HepG2 (cell line): ENCODE data around the gene DOK5. TPM values are rescaled to one million over a fixed set of nuclear protein-coding genes. Genes with fewer than 3 reads are reported as not detected.

Source experiments
- ATAC-seq: fragments of 200-7000 bp; cut with Tn5 transposase; 3 replicates; pipeline ENCODE4 v1.9.1; 2020; ENCODE audit warnings: mild to moderate bottlenecking, moderate library complexity
- BruUV-seq: library from RNA; stranded (reverse); fragments of 400-500 nt; replicated peaks from 2 replicates; lab custom pipeline; 2021; lab: Mats Ljungman, UMichigan
- CTCF ChIA-PET: fragments of 300-600 bp; formaldehyde crosslinking; extraction: SDS; loops from one replicate; lab custom pipeline; 2021; ENCODE audit warnings: low total read pairs, inconsistent platforms, low intra/inter-chr PET ratio; lab: Yijun Ruan, JAX
- POLR2A ChIA-PET: fragments of 350-600 bp; sonication (Branson Sonifier 250); formaldehyde crosslinking; loops from one replicate; lab custom pipeline; 2020; ENCODE audit warnings: antibody characterized with exemption, inconsistent platforms; lab: Yijun Ruan, JAX
- DNase-seq: peaks from one replicate; pipeline ENCODE4 v3.0.0-alpha.2; 2015; ENCODE audit warnings: low spot score
- FAIRE-seq: peaks from 3 replicates; lab custom pipeline; 2011; peaks lifted over from hg19 to GRCh38; lab: Jason Lieb, UNC
- H2AFZ ChIP-seq: one replicate; pipeline ENCODE4 v1.6.1; 2011; ENCODE audit warnings: low read length, inconsistent platforms
- H3K27ac ChIP-seq: fragments of 300-600 bp; 3 replicates; pipeline ENCODE4 v1.8.0; 2011; ENCODE audit warnings: mixed run types, mild to moderate bottlenecking, mixed read lengths, low read length, inconsistent platforms; ENCODE audit not compliant: insufficient read depth; ENCODE audit errors: extremely low read length
- H3K27me3 ChIP-seq, 2 experiments: fragments of 200-600 bp in 1 of 2; 2 replicates in 1 of 2; 3 replicates in 1 of 2; pipeline versions ENCODE4 v1.6.0 to v1.8.0; 2011; ENCODE audit warnings: low read length in 2 of 2, mild to moderate bottlenecking in 2 of 2, moderate library complexity in 2 of 2, inconsistent platforms in 1 of 2; ENCODE audit not compliant: insufficient read depth in 2 of 2, control insufficient read depth in 1 of 2
- H3K36me3 ChIP-seq, 2 experiments: fragments of 200-600 bp in 1 of 2; replicated peaks in 1 of 2; 2 replicates in 1 of 2; 3 replicates in 1 of 2; pipeline versions ENCODE4 v1.5.1 to v1.8.0; 2011; ENCODE audit warnings: low read length in 2 of 2, inconsistent platforms in 1 of 2; ENCODE audit not compliant: insufficient read depth in 2 of 2, control insufficient read depth in 1 of 2
- H3K4me1 ChIP-seq: 2 replicates; pipeline ENCODE4 v1.5.1; 2012; ENCODE audit warnings: low read length, inconsistent platforms; ENCODE audit not compliant: insufficient read depth
- H3K4me2 ChIP-seq: 2 replicates; pipeline ENCODE4 v1.6.0; 2011; ENCODE audit warnings: low read depth, low read length, inconsistent platforms
- H3K4me3 ChIP-seq, 3 experiments: fragments of 200-600 bp in 1 of 3; sonication (generic), shearing (Covaris generic) in 1 of 3; replicated peaks in 1 of 3; 2 replicates each; pipeline ENCODE4 v1.5.1; 2011 to 2016; ENCODE audit warnings: low read length in 3 of 3, inconsistent platforms in 2 of 3, low read depth in 2 of 3, mild to moderate bottlenecking in 2 of 3, control low read depth in 1 of 3, mixed read lengths in 1 of 3; ENCODE audit not compliant: insufficient read depth in 1 of 3
- H3K79me2 ChIP-seq: one replicate; pipeline ENCODE4 v1.6.1; 2011; ENCODE audit warnings: low read length, inconsistent platforms; ENCODE audit not compliant: insufficient read depth
- H3K9ac ChIP-seq: 2 replicates; pipeline ENCODE4 v1.6.0; 2011; ENCODE audit warnings: mild to moderate bottlenecking, low read depth, low read length, inconsistent platforms; ENCODE audit not compliant: insufficient read depth
- H3K9me3 ChIP-seq: 2 replicates; pipeline ENCODE4 v1.5.1; 2012; ENCODE audit warnings: mild to moderate bottlenecking, low read length
- H4K20me1 ChIP-seq: 2 replicates; pipeline ENCODE4 v1.6.0; 2011; ENCODE audit warnings: inconsistent platforms, mild to moderate bottlenecking, low read length, moderate library complexity; ENCODE audit not compliant: insufficient read depth
- ATF7 ChIP-seq, 2 experiments: fragments of 450-650 bp in 1 of 2; sonication (generic) in 1 of 2; formaldehyde crosslinking in 1 of 2; IDR thresholded peaks; 2 replicates each; pipeline versions ENCODE4 v1.4.0 to v1.6.1; 2016 to 2020; ENCODE audit warnings: antibody characterized with exemption in 1 of 2, mild to moderate bottlenecking in 1 of 2, missing genetic modification reagents in 1 of 2
- BRF2 ChIP-seq: sonication (generic); formaldehyde crosslinking; IDR thresholded peaks from 2 replicates; pipeline ENCODE4 v1.8.1; 2022; ENCODE audit warnings: mild to moderate bottlenecking, missing genetic modification reagents
- MAFK ChIP-seq, 2 experiments: IDR thresholded peaks in 1 of 2; conservative IDR thresholded peaks in 1 of 2; 2 replicates each; pipeline ENCODE4 v1.6.1; 2011; ENCODE audit warnings: improper control_type of control experiment in 2 of 2, low read length in 2 of 2
- NCOA2 ChIP-seq: sonication (generic); formaldehyde crosslinking; IDR thresholded peaks from 2 replicates; pipeline ENCODE4 v1.8.0; 2022; ENCODE audit warnings: inconsistent platforms
- SMARCE1 ChIP-seq: fragments of 450-650 bp; IDR thresholded peaks from 2 replicates; pipeline ENCODE4 v1.6.1; 2017; ENCODE audit warnings: borderline replicate concordance
- ZNF574 ChIP-seq: sonication (generic); formaldehyde crosslinking; IDR thresholded peaks from 2 replicates; pipeline ENCODE4 v1.4.0; 2020; ENCODE audit warnings: missing genetic modification reagents
- ZNF597 ChIP-seq: sonication (generic); formaldehyde crosslinking; IDR thresholded peaks from 2 replicates; pipeline ENCODE4 v1.5.0; 2020; ENCODE audit warnings: missing genetic modification reagents
- ZNF788 ChIP-seq: sonication (generic); formaldehyde crosslinking; IDR thresholded peaks from 2 replicates; pipeline ENCODE4 v1.5.0; 2020; ENCODE audit warnings: mild to moderate bottlenecking, missing genetic modification reagents, borderline replicate concordance
- WGBS: methylation state at CpG from one replicate; pipeline ENCODE4 v1.1.6; 2017; ENCODE audit warnings: low lambda C conversion rate; 5-methylcytosine and 5-hydroxymethylcytosine counted together
- in situ Hi-C: cut with HindIII; loops from 2 replicates; pipeline ENCODE4 v1.10.0; 2017; ENCODE audit warnings: low pct_unique_long_range_greater_than_20kb; ENCODE audit not compliant: extremely low pct_ligation_motif_present
- intact Hi-C: fragments of 100-400 bp; cut with micrococcal nuclease; formaldehyde crosslinking; loops from one replicate; pipeline ENCODE4 v1.10.0; 2022; ENCODE audit not compliant: unreplicated experiment
- polyA plus RNA-seq, 8 experiments: library from polyadenylated mRNA; depleted of rRNA in 3 of 8; stranded (reverse) in 7 of 8; unstranded in 1 of 8; fragments of >200 nt; fragmentation: Illumina TruSeq in 4 of 8; extraction: Trizol in 4 of 8; gene quantifications; 2 replicates each; pipeline versions ENCODE4 v1.2.1 to v1.2.3, GENCODE V29; 2011 to 2016; ENCODE audit warnings: low read depth in 4 of 8, missing spikeins in 1 of 8, mixed read lengths in 1 of 8; ENCODE audit not compliant: insufficient read depth in 1 of 8
- total RNA-seq, 5 experiments: library from RNA; depleted of rRNA; stranded (reverse); fragments of >200 nt; fragmentation: Illumina TruSeq; extraction: Trizol; gene quantifications; 2 replicates each; pipeline ENCODE4 v1.2.3, GENCODE V29; 2016; ENCODE audit warnings: low read depth in 1 of 5

The DOK5 gene
- total and polyA plus RNA-seq, 2 of the 13 experiments (the other 11 are each of a cell fraction or from before 2014, with no cell fraction given), result not detected

GRCh38 chr20:54429364-54429763 is 46.0 kb upstream of the DOK5 start:
- ATAC-seq, result no peak
- no peak for TF ChIP-seq ZNF597 (CRISPR knock-in tag)
- no peak for TF ChIP-seq ZNF788 (CRISPR knock-in tag)
- 0 out of 2 replicates have a peak, but pooled peaks have one; percentile 8 for TF ChIP-seq ATF7 (IDR thresholded peaks at IDR 0.05)
- TF ChIP-seq ATF7 (CRISPR knock-in tag; IDR thresholded peaks at IDR 0.05), result no peak
- TF ChIP-seq, all 625 proteins: peak for 1
- Histone ChIP-seq H3K4me1 (no peaks in the 10 kb centered on the region), H3K4me2 (no peak overlapping the region), H3K9ac (no peak overlapping the region), H3K9me3 (peaks cover 9% of the 10 kb centered on the region), H3K79me2 (no peaks in the 10 kb centered on the region), H3K36me3 (no peaks in the 10 kb centered on the region), H4K20me1 (no peaks in the 10 kb centered on the region), H3K27me3 (no peaks in the 10 kb centered on the region; a peak in 1 of 5 replicates), H3K27ac (no peak overlapping the region), H2AFZ (no peak overlapping the region), H3K4me3 (no peak overlapping the region)
- FAIRE-seq (no peak), DNase-seq (no peak)
- in situ Hi-C loops, result no loop called here
- BruUV-seq, result no TSS peak
- WGBS, result 24% methylated on average over 7 of the region's 7 CpGs
- ChIA-PET CTCF (no interaction called here), POLR2A (no interaction called here)
- intact Hi-C loops, result no loop called here

- Histone ChIP-seq H4K20me1 (no peaks in the 10 kb centered on the region), H3K9me3 (no peaks in the 10 kb centered on the region), H3K79me2 (no peaks in the 10 kb centered on the region), H3K4me1 (no peaks in the 10 kb centered on the region), H3K4me3 (no peak overlapping the region), H3K4me2 (no peak overlapping the region), H3K36me3 (no peaks in the 10 kb centered on the region), H3K27ac (no peak overlapping the region), H2AFZ (no peak overlapping the region), H3K27me3 (no peaks in the 10 kb centered on the region; a peak in 1 of 5 replicates), H3K9ac (no peak overlapping the region)
- ATAC-seq (no peak), FAIRE-seq (no peak), DNase-seq (no peak)
- intact Hi-C loops, result no loop called here
- in situ Hi-C loops, result no loop called here
- no TSS peak for BruUV-seq
- ChIA-PET POLR2A (no interaction called here), CTCF (no interaction called here)
- 14% methylated on average over 10 of the region's 10 CpGs for WGBS
- no peak for TF ChIP-seq ZNF574
- TF ChIP-seq SMARCE1, result no peak
- TF ChIP-seq NCOA2, result no peak
- peak in 1 of 2 experiments; percentile 25; a peak in 1 of 4 replicates for TF ChIP-seq MAFK (conservative IDR thresholded peaks at IDR 0.05 in 1 of 2, IDR thresholded peaks at IDR 0.05 in 1 of 2; ENCODE audit: low read length in 2 of 2)
- TF ChIP-seq BRF2 (CRISPR knock-in tag), result no peak
- TF ChIP-seq, all 625 proteins: peak for 1
Measured at GRCh38 chr20:54431156-54431944, 44.0 kb upstream of the DOK5 start.
